ENCODE measurements around the gene RIMKLB.

RIMKLB gene

DNA sequence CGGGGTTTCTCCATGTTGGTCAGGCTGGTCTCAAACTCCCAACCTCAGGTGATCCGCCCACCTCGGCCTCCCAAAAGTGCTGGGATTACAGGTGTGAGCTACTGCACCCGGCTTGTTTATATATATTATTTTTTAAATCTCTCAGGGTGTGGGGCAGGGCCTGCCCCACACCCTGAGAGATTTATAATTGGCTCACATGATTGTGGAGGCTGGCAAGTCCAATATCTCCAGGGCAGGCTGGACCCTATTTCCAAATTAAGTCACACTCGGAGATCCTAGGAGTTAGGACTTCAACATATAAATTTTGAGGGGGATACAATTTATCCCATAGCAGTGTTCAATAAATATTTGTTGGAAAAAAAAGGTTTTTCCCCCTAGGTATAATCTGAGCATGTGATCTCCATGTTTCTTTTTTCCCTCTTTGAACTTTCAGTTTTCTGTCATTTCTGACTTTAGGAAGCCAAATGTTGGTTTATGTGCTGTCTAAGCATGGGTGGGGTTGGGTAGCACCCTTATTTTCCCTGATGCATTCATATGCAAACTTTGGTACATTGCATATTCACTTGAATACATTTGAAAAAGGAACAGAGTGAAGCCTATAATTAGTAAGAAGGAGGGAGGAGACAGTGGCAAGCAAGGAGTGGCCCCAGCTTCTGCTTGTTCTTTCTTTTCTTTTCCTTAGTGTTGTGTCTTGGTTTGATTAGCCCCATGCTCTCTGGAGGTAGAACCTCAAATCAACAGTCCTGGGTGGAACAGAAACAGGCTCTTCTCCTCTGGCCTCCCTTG lies 116.0 kb downstream of the RIMKLB start:
- TF ChIP-seq TAF1 (IDR thresholded peaks at IDR 0.05; ENCODE audit: borderline replicate concordance, insufficient read depth, low read length) (no peak), POLR2AphosphoS5 (IDR thresholded peaks at IDR 0.05; ENCODE audit: low read depth, low read length) (no peak), REST (IDR thresholded peaks at IDR 0.05; ENCODE audit: insufficient read depth in 1 of 2, low read depth in 2 of 2, low read length in 2 of 2) (no peak), FOXP2 (optimal IDR thresholded peaks at IDR 0.05; ENCODE audit: borderline replicate concordance, extremely low read depth, extremely low read length, insufficient read depth) (no peak), SIN3A (IDR thresholded peaks at IDR 0.05; ENCODE audit: borderline replicate concordance, insufficient read depth, low read length) (no peak)

DNA sequence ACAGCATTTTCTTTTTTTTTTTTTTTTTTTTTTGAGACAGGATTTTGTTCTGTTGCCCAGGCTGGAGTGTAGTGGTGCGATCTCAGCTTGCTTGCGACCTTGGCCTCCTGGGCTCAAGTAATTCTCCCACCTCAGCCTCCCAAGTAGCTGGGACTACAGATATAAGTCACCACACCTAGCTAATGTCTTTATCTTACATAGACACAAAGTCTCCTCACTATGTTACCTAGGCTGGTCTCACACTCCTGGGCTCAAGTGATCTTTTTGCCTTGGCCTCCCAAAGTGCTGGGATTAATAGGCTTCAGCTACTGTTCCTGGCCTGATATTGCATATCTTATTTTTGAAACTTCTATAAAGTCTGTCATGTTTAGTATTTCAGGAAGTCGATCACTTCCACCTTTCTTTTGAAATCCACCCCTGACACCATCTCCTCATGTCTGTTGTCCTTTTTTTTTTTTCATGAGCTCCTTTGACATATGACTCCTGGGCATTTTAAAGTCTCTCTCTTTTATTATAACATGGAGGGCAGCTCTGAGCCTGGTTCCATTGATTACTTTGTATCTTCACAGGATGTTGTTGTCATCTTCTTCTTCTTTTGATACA lies 118.8 kb downstream of the RIMKLB start:
- no peak for TF ChIP-seq REST (IDR thresholded peaks at IDR 0.05; ENCODE audit: insufficient read depth in 1 of 2, low read depth in 2 of 2, low read length in 2 of 2)
- TF ChIP-seq SIN3A (IDR thresholded peaks at IDR 0.05; ENCODE audit: borderline replicate concordance, insufficient read depth, low read length) = no peak

GRCh38 chr12:8817856-8818255 lies 120.1 kb downstream of the RIMKLB start:
- TF ChIP-seq TAF1 (IDR thresholded peaks at IDR 0.05; ENCODE audit: borderline replicate concordance, insufficient read depth, low read length) = no peak
- no peak for TF ChIP-seq POLR2AphosphoS5 (IDR thresholded peaks at IDR 0.05; ENCODE audit: low read depth, low read length)
- no peak for TF ChIP-seq FOXP2 (optimal IDR thresholded peaks at IDR 0.05; ENCODE audit: borderline replicate concordance, extremely low read depth, extremely low read length, insufficient read depth)
- TF ChIP-seq SIN3A (IDR thresholded peaks at IDR 0.05; ENCODE audit: borderline replicate concordance, insufficient read depth, low read length) = no peak
- TF ChIP-seq REST (IDR thresholded peaks at IDR 0.05; ENCODE audit: insufficient read depth in 1 of 2, low read depth in 2 of 2, low read length in 2 of 2) = no peak

- TF ChIP-seq TAF1 (IDR thresholded peaks at IDR 0.05; ENCODE audit: borderline replicate concordance, insufficient read depth, low read length) (no peak), FOXP2 (optimal IDR thresholded peaks at IDR 0.05; ENCODE audit: borderline replicate concordance, extremely low read depth, extremely low read length, insufficient read depth) (no peak), SIN3A (IDR thresholded peaks at IDR 0.05; ENCODE audit: borderline replicate concordance, insufficient read depth, low read length) (no peak), POLR2AphosphoS5 (IDR thresholded peaks at IDR 0.05; ENCODE audit: low read depth, low read length) (no peak)
These were observed 120.7 kb downstream of the RIMKLB start for GRCh38 chr12:8818526-8818925.

GRCh38 chr12:8819666-8819980 lies 121.8 kb downstream of the RIMKLB start:
- TF ChIP-seq SIN3A (IDR thresholded peaks at IDR 0.05; ENCODE audit: borderline replicate concordance, insufficient read depth, low read length) (no peak), TAF1 (IDR thresholded peaks at IDR 0.05; ENCODE audit: borderline replicate concordance, insufficient read depth, low read length) (no peak), REST (IDR thresholded peaks at IDR 0.05; ENCODE audit: insufficient read depth in 1 of 2, low read depth in 2 of 2, low read length in 2 of 2) (no peak), POLR2AphosphoS5 (IDR thresholded peaks at IDR 0.05; ENCODE audit: low read depth, low read length) (no peak), FOXP2 (optimal IDR thresholded peaks at IDR 0.05; ENCODE audit: borderline replicate concordance, extremely low read depth, extremely low read length, insufficient read depth) (no peak)

Data from PFSK-1 (cell line).